Tibial artery (tissue), 4 donors: ENCODE measurements around the gene SEPTIN3.
A peak's percentile ranks its signal among the peaks of the same experiment; 100 is the strongest.

Experiments
- DNase-seq, 2 donors: peaks; one replicate each; pipeline ENCODE4 v3.0.0-alpha.2; 2019
- H3K27ac ChIP-seq, 2 donors: fragments of 200-600 bp; sonication (generic) in 1 of 2; 1 replicate in 1 of 2; 2 replicates in 1 of 2; pipeline ENCODE4 v1.5.1; 2018 to 2019; ENCODE audit warnings: mild to moderate bottlenecking in 1 of 2
- H3K27me3 ChIP-seq, 2 donors: fragments of 200-600 bp; sonication (generic) in 1 of 2; one replicate each; pipeline versions ENCODE4 v1.5.1 to v1.6.0; 2016 to 2019
- H3K36me3 ChIP-seq, 3 donors: fragments of 200-600 bp; sonication (generic) in 2 of 3; one replicate each; pipeline ENCODE4 v1.5.1; 2016 to 2019; ENCODE audit warnings: mild to moderate bottlenecking in 2 of 3
- H3K4me1 ChIP-seq, 4 donors: fragments of 200-600 bp; sonication (generic) in 2 of 4; 1 replicate in 3 of 4; 2 replicates in 1 of 4; pipeline ENCODE4 v1.5.1; 2016 to 2019
- H3K4me3 ChIP-seq, 2 donors: fragments of 200-600 bp; sonication (generic) in 1 of 2; 1 replicate in 1 of 2; 2 replicates in 1 of 2; pipeline ENCODE4 v1.5.1; 2018 to 2019; ENCODE audit warnings: mild to moderate bottlenecking in 2 of 2
- H3K9me3 ChIP-seq, 3 donors: fragments of 200-600 bp; sonication (generic) in 1 of 3; one replicate each; pipeline ENCODE4 v1.5.1; 2016 to 2019
- intact Hi-C: fragments of 100-400 bp; cut with DNase I; formaldehyde crosslinking; loops from one replicate; pipeline ENCODE4 v1.15.0; 2023; ENCODE audit warnings: low total_unique reads
- TF ChIP-seq, protein P1 (sequence below), 2 experiments: fragments of 200-600 bp in 1 of 2; fragments of 450-650 bp in 1 of 2; IDR thresholded peaks; one replicate each; pipeline ENCODE4 v1.5.1; 2017 to 2019; ENCODE audit warnings: antibody characterized with exemption in 2 of 2, mild to moderate bottlenecking in 1 of 2, moderate library complexity in 1 of 2

Gene SEPTIN3

DNA sequence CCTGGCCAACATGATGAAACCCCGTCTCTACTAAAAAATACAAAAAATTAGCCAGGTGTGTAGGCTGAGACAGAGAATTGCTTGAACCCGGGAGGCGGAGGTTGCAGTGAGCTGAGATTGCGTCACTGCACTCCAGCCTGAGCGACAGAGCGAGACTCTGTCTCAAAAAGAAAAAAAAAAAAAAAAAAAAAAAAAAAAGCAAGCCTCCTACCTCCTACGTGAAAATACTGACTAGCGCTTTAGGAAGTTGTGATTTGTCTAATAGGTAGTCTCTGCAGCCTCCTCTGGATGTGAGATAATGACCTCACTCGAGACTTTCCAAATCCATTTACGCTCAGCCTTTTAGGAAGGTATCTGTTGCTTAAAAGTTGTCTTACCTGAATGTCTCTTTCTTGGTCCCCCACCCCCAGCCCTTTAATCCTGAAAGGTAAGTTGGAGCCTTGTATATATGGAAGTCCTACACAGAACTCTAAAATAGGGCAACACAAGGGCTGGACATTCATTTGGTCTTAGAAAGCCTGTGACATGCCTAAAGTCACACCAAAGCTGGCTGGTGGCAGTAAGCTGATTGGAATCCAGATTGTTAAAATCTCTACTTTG, 5.5 kb downstream of the SEPTIN3 start:
- no peak overlapping the region for H3K27ac ChIP-seq
- intact Hi-C loops: no loop called here
- peaks cover 0 to 84% of the 10 kb centered on the region in 2 donors for H3K27me3 ChIP-seq
- H3K36me3 ChIP-seq: no peaks in the 10 kb centered on the region
- no peak overlapping the region for H3K4me3 ChIP-seq
- no peak for DNase-seq
- peaks cover 0 to 14% (median 11%) of the 10 kb centered on the region in 4 donors for H3K4me1 ChIP-seq
- TF ChIP-seq, protein P1, sequence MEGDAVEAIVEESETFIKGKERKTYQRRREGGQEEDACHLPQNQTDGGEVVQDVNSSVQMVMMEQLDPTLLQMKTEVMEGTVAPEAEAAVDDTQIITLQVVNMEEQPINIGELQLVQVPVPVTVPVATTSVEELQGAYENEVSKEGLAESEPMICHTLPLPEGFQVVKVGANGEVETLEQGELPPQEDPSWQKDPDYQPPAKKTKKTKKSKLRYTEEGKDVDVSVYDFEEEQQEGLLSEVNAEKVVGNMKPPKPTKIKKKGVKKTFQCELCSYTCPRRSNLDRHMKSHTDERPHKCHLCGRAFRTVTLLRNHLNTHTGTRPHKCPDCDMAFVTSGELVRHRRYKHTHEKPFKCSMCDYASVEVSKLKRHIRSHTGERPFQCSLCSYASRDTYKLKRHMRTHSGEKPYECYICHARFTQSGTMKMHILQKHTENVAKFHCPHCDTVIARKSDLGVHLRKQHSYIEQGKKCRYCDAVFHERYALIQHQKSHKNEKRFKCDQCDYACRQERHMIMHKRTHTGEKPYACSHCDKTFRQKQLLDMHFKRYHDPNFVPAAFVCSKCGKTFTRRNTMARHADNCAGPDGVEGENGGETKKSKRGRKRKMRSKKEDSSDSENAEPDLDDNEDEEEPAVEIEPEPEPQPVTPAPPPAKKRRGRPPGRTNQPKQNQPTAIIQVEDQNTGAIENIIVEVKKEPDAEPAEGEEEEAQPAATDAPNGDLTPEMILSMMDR (IDR thresholded peaks at IDR 0.05): no peak
- H3K9me3 ChIP-seq: no peaks in the 10 kb centered on the region

DNA sequence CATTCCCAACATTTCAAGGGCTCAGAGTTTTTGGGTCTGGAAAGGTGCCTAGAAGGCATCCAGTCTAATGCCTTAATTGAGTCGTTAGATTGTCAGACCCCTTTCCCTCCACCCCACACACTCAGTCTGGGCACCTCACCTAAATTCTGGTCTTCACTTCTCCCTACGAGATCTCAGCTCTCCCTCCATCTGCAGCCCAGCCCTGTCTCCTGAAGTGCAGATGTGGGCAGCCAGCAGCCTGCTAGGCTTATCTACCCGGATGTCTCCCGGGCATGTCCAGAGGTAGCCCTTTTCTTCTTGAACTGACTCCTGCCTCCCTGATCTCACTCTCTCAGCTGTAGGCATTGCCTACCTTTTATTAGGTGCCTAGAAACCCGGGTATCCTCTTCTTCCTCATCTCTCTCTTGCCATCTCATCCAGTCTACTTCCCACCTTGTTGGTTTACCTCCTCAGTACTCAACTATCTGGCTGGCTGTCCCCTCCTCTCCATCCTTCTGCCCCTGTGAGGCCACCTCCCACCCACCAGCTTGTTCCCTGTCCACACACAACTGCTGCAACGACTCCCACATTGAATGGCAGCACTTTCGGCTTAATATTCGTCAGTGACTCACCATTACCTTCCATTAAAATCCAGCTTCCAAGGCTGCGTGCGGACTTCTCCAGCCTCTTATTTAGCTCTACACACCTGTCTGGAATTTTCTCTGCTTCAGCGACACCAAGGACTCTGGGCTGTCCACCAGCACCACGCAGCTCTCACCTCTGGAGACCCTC, 6.2 kb downstream of the SEPTIN3 start:
- H3K27ac ChIP-seq: no peak overlapping the region
- H3K4me3 ChIP-seq: no peak overlapping the region
- intact Hi-C loops: no loop called here
- H3K36me3 ChIP-seq: no peaks in the 10 kb centered on the region
- peaks cover 0 to 14% (median 11%) of the 10 kb centered on the region in 4 donors for H3K4me1 ChIP-seq
- peaks cover 0 to 82% of the 10 kb centered on the region in 2 donors for H3K27me3 ChIP-seq
- TF ChIP-seq, protein P1 (IDR thresholded peaks at IDR 0.05): no peak
- DNase-seq: no peak
- no peaks in the 10 kb centered on the region for H3K9me3 ChIP-seq

GRCh38 chr22:41976070-41976901, 7.0 kb downstream of the SEPTIN3 start:
- Histone ChIP-seq H3K9me3 (no peaks in the 10 kb centered on the region), H3K27me3 (peaks cover 0 to 77% of the 10 kb centered on the region in 2 donors), H3K27ac (no peak overlapping the region), H3K36me3 (no peaks in the 10 kb centered on the region), H3K4me1 (peaks cover 0 to 14% (median 11%) of the 10 kb centered on the region in 4 donors), H3K4me3 (peak overlapping the region; percentile 33 to 50)
- no peak for DNase-seq
- TF ChIP-seq, protein P1 (IDR thresholded peaks at IDR 0.05): no peak
- intact Hi-C loops: no loop called here

DNA sequence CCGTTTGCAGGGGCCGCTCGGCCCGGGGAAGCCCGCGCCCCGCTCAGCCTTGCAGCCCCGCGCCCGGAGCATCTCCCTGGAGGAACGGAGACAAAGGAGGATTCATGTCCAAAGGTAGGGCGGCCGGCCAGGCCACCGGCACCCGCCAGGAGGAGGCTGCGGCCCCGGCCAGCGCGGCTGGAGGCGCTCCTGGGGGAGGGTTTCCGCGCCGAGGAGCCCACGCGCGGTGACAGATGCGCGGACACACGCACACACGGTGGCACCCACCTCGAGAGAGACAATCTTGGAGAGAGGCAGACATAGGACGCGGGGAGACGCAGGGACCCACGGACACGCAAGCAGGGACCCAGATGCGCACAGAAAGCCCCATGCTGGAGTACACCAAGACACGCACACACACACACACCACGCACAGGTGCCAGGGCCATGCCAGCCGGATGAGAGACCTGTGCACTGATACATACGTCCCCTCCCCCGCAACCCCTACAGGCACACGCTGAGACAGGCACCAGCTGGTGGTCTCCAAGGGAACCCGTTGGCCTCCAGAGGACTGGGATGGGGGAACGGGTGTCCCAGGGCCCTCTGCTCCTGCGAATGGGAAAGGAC, 7.8 kb downstream of the SEPTIN3 start:
- peak overlapping the region; percentile 33 to 50 for H3K4me3 ChIP-seq
- no peaks in the 10 kb centered on the region for H3K9me3 ChIP-seq
- no peaks in the 10 kb centered on the region for H3K36me3 ChIP-seq
- no peak overlapping the region for H3K27ac ChIP-seq
- H3K4me1 ChIP-seq: peaks cover 0 to 14% (median 11%) of the 10 kb centered on the region in 4 donors
- H3K27me3 ChIP-seq: peaks cover 0 to 69% of the 10 kb centered on the region in 2 donors
- intact Hi-C loops: no loop called here
- no peak for DNase-seq
- TF ChIP-seq, protein P1 (IDR thresholded peaks at IDR 0.05): no peak

DNA sequence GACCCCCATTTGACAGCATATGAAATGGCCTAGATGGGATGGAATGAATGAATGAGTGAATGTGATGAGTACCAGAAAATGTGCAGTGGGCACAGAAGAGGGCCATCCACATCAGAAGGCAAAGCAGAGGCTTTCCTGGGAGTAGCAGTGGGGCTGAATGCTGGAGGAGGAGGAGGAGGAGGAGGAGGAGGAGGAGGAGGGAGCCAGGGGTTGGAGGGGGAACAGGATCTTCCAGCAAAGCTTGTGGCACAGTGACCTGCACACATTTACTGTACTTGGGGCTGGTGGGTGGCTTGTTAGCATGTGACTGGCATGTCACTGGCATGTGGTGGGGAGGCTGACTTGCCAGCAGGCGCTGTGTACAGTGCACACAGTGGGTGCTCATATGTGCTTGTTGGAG, 9.5 kb downstream of the SEPTIN3 start:
- H3K27ac ChIP-seq: no peak overlapping the region
- no peak for DNase-seq
- H3K4me3 ChIP-seq: no peak overlapping the region
- H3K4me1 ChIP-seq: peaks cover 0 to 14% (median 11%) of the 10 kb centered on the region in 4 donors
- intact Hi-C loops: no loop called here
- no peaks in the 10 kb centered on the region for H3K36me3 ChIP-seq
- H3K9me3 ChIP-seq: no peaks in the 10 kb centered on the region
- peaks cover 0 to 52% of the 10 kb centered on the region in 2 donors for H3K27me3 ChIP-seq
- TF ChIP-seq, protein P1 (IDR thresholded peaks at IDR 0.05): no peak
